Right lobe of liver (tissue), 4 donors: ENCODE data around the gene ATAD3C.

Experiments used
- CTCF ChIP-seq, 4 donors: fragments of 200-600 bp in 3 of 4; fragments of 450-650 bp in 1 of 4; IDR thresholded peaks; one replicate each; pipeline versions ENCODE4 v1.5.1 to v1.8.0; 2016 to 2022; ENCODE audit warnings: antibody characterized with exemption in 4 of 4, mild to moderate bottlenecking in 2 of 4
- POLR2A ChIP-seq: fragments of 450-650 bp; IDR thresholded peaks from one replicate; pipeline ENCODE4 v1.6.1; 2017; ENCODE audit warnings: antibody characterized with exemption, mild to moderate bottlenecking
- donor health status: DM: no; HTN: no; CAD: no.
- donor health status: DM: no; HTN: no; CAD: no.
- donor health status: DM: no; HTN: yes; CAD: no.

DNA sequence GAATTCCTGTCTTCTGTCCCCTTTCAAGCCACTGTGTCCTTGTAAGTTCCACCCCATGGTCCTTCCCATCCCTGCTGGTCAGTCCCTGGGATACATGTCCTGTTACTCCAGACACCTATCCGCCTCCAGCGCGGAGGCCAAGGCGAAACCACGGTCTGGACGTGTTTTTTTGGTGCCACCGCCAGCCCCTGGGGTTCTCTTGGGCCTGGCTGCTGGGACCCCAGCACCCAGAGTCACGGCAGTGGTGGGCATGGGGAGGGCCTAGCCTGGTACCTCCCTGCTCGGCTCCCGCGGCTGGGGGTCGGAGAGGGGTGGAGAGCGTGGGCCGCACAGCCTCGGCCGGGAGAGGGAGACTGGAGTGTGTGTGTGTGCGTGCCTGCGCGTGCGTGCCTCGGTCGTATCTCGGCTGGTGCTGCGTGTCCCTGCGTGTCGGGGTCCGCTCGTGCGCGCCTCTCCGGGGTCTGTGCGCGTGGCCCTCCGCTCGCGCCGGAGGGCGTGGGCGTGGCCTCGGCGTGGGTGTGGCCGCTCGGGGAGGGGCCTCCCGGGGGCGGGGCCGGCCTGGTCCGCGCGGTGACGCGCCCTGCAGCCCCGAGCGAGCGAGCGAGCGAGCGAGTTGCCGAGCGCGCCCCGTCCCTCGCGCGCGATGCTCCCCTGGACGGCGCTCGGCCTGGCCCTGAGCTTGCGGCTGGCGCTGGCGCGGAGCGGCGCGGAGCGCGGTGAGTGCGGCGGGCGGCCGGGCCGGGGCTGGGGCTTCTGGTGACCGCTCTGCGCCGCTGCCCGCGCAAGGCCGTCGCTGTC is 14.2 kb upstream of the ATAD3C start, which contains the start of gene VWA1:
- no peak for TF ChIP-seq CTCF (IDR thresholded peaks at IDR 0.05)
- TF ChIP-seq POLR2A = peak; percentile 63
